Memory B cell (primary cell): ENCODE data around the gene PIP5K1A.

Experiments used
- ATAC-seq: fragments of 150-1000 bp; cut with Tn5 transposase; 2 replicates; pipeline ENCODE4 v1.10.0; 2021; ENCODE audit warnings: low read depth, mild to moderate bottlenecking, moderate library complexity
- DNase-seq, 2 donors: peaks; one replicate each; pipeline ENCODE4 v3.0.0; 2022; ENCODE audit warnings: low spot score in 2 of 2
- H3K27ac Mint-ChIP-seq: one replicate; pipeline ENCODE4 v1.8.0; 2022; ENCODE audit warnings: mild to moderate bottlenecking, moderate library complexity, mixed read lengths
- H3K27me3 Mint-ChIP-seq: one replicate; pipeline ENCODE4 v1.8.0; 2022; ENCODE audit warnings: mixed read lengths
- H3K36me3 Mint-ChIP-seq: one replicate; pipeline ENCODE4 v1.8.0; 2022; ENCODE audit warnings: mild to moderate bottlenecking, mixed read lengths
- H3K4me1 Mint-ChIP-seq: one replicate; pipeline ENCODE4 v1.8.0; 2022; ENCODE audit warnings: mixed read lengths
- H3K4me3 Mint-ChIP-seq: one replicate; pipeline ENCODE4 v1.8.0; 2022; ENCODE audit warnings: mild to moderate bottlenecking, moderate library complexity, mixed read lengths
- H3K9me3 Mint-ChIP-seq: one replicate; pipeline ENCODE4 v1.8.0; 2022; ENCODE audit warnings: mixed read lengths

The PIP5K1A gene

DNA sequence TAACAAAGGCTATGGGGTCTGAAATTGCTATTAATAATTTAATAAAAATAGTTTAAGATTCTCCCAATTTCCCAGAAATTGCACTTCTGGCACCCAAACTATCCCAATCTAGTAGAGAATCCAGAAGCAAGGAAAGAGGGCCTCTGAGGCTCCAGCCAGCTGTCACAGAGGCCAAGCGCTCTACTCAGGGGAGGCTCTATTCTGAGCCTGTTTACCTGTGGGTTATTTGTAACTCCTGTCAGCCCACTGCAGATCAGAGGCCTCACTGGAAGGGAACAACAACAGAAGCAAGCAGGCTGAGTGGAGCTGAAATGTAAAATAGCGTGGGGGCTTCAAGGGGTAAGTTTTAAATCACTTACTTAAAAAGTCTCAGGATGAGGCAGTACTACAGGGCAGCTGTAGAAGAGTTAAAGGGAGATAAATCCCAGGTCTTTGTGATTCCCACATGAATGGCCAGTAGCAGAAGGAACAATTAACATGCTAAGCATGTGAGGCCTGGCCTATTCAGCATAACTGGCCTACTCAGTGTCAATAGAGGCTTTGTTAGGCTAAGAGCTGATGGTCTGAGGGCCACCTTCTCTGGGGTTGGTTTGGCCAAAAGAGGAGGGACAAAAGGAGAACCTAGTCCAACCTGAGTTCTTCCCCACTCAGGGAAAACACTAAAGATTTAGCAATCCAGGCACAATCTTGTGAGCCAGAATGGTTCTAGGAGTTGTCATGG is 96.5 kb downstream of the PIP5K1A start:
- no peak overlapping the region for H3K4me3 Mint-ChIP-seq
- DNase-seq (no peak), ATAC-seq (no peak)
- peaks cover 29% of the 10 kb centered on the region for H3K36me3 Mint-ChIP-seq
- no peaks in the 10 kb centered on the region for H3K27me3 Mint-ChIP-seq
- H3K4me1 Mint-ChIP-seq = no peaks in the 10 kb centered on the region
- no peak overlapping the region for H3K27ac Mint-ChIP-seq
- H3K9me3 Mint-ChIP-seq = no peaks in the 10 kb centered on the region
